ENCODE data around the gene C13orf46.

The C13orf46 gene

DNA sequence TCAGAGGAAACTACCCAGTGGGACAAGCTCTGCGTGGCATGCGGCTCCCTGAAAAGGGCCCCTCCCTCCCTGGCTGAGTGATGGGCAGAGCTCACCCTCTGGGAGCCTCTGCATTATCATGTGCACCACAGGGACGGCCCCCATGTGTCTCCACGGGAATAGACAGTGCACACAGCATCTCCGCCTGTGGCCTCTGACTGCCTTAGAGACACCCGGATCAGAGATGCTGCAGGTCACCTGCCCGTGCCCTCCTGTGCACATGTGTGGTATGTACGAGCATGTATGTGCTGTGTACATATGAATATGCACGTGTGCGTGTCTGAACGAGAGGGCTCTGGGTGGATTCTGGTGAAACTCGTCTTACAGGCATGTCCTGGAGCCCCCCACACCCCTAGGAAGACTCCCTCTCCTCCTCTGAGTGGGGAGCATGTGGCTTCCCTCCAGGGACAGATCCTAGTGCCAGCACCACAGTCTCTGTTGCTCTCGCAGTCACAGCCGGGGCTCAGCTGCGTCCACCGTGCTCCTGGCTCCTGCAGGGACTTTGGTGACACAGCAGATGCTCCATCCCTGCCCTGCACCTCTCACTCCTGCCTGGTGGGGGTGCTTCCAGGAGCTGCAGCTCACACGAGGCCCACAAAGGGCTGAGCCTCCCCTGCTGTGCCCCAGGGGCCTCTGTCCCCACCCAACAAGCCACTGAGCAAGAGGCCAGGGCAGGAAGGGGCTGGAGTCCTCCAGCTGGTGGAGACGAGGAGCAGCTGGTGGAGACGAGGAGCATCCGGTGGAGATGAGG is 19.6 kb downstream of the C13orf46 start:
- DNase-seq (ENCODE audit: low read depth) = no peak

DNA sequence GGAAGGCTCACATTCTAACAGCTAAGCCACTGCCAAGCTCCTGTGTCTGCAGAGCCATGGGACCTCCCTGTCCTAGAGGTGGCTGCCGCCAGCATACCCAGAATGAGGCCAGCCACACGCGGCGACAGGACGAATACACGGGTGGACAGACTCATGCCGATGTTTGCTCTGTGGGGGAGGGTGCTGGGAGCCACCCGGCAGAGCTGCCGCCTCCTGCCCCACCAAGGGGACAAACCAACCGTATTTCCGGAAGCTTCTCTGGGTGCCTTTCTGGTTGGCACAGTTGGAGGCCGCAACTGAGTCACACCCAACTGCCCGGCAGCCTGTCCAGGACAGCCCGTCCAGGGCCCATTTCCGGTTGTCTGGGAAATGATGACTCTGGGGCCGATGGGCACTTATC is 20.3 kb downstream of the C13orf46 start:
- DNase-seq (ENCODE audit: low read depth) = no peak

DNA sequence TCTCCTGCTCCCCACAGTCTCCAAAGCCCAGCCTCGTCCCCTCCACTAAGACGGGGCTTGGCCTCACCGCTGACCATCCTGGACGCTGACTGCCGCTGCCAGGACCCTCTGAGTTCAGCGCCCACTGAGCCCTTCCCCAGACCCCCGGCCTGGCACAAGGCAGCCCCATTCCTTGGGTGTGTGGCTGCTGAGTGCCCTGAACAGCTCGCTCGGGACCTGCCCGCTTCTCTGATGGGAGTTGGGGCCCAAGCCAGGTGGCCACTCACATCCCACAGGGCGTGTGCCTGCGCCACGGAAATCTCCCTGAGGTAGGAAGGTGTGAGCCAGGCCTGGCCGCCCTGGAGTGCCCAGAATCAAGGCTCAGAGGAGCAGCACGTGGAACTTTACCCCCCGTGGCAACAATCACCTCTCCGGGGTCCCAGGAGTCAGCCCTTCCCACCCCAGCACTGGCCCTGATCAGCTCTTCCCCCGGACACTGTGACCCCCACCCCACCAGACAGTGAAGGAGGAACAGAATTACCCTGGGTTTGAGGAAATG is 20.8 kb downstream of the C13orf46 start:
- DNase-seq (ENCODE audit: low read depth) = no peak

DNA sequence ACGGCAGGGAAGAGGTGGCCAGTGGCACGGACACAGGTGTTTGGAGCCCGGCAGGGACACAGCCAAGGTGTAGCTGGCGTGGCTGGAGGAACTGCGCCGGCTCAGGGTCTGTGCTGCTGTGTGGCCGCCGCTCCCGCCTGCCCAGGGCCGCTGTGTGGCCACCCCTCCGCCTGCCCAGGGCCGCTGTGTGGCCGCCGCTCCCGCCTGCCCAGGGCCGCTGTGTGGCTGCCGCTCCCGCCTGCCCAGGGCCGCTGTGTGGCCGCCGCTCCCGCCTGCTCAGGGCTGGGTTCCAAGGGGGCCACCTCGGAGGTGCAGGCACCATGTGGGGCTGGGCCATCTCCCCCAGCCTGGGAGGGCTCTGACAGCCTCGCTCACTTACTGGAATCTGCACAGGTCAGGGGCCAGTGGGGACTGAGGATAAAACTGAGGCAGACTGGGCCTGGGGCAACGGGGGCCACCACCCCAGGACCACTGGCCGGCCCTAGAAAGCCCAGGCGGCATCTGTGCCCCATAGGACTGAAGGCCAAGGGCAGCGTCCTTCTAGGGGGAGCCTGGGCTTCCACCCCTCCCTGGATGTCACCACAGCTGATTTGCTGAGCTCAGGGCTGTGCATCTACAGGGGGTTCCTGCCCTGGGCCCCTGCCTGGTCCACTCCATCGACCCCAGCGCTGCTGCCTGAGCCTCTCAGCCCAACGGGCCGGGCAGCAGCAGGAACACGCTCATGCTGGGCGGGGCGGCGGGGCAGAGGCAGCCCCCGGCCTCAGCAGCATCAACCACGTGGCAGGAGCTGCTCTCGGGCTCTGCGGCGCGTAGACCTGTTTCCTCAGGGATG is 21.5 kb downstream of the C13orf46 start:
- no peak for DNase-seq (ENCODE audit: low read depth)

DNA sequence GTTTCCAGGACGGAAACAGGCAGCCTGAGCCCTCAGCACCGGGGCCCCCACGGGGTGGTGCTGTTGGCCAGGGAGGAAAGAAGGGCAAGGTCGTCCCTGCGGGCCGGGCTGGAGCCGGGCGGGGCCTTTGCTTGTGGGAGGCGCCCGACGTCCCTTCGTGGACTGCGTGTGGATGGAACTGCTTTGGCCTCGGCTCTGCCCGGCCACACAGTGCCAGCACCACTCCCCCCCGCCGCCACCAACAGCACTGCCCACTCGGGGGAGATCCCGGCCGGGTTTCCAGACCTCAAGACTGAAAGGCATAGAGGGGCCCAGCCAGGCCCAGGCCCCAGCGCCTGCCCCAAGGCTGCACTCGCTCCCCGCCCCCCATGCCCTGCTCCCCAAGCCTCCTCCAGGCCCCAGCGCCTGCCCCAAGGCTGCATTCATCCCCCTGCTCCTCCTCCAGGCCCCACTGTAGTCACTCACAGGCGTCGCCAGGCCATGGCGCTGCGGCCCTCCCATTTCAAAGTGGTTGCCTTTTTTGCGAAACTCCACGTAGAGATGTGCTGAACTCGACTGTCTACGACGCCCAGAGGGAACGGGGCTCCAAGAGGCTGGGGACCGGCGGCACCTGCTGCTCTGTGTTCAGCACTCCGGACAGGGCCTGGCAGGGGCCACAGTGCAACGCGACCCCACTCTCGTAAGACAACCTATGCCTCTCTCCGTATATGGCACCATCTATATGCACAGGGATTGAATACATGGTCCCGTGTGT is 22.5 kb downstream of the C13orf46 start:
- DNase-seq (ENCODE audit: low read depth) = peak; percentile 73

DNA sequence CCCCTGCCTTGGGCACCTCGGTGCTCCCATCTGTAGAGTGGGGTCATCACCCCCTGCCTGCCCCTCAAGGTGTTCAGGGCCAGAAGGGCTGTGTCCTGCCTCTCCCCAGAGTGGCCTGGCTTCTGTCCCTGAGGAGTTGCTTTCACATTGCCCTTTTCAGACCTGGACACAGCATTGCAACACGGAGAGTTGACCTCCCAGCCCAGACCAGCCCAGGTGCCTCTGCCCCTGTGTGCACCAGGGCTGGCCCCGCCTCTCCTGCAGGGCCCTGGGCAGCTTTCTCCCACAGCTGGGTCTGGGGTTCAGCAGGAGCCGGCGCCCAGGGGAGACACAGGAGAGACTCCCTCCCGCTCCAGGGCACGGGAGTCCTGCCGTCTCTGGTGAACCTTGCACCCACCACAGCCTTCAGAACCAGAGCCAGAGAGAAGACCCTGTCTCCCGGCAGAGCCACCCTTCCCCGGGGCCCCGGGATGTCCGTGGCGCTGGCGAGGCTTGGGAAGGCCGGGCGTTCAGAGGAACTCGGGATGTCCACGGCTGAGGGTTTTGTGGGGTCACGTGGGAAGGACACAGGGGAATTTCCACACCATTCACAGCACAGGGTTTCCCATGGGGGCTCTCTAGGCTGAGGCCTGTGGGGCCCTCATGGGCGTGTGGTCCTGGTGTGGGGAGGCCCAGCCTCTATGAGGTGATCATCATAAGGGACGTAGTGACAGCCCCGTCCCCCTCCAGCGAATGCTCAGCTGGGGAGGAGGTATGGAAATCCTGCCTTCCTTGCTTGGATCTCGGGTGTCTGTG is 23.2 kb downstream of the C13orf46 start:
- no peak for DNase-seq (ENCODE audit: low read depth)

DNA sequence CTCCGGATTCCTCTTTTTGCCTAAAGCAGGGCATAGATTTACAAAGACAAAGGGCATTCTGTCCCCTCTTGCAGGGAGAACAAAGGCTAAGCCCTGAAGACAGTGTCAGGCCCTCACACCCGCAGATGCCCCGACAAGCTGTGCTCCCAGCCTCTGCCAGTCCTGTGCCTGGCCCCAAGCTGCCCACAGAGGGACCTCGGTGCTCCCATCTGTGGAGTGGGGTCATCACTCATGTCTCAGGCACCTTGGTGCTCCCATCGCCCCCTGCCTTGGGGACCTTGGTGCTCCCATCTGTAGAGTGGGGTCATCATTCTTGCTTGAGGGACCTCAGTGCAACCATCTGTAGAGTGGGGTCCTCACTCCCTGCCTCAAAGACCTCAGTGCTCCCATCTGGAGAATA is 24.3 kb downstream of the C13orf46 start:
- no peak for DNase-seq (ENCODE audit: low read depth)

DNA sequence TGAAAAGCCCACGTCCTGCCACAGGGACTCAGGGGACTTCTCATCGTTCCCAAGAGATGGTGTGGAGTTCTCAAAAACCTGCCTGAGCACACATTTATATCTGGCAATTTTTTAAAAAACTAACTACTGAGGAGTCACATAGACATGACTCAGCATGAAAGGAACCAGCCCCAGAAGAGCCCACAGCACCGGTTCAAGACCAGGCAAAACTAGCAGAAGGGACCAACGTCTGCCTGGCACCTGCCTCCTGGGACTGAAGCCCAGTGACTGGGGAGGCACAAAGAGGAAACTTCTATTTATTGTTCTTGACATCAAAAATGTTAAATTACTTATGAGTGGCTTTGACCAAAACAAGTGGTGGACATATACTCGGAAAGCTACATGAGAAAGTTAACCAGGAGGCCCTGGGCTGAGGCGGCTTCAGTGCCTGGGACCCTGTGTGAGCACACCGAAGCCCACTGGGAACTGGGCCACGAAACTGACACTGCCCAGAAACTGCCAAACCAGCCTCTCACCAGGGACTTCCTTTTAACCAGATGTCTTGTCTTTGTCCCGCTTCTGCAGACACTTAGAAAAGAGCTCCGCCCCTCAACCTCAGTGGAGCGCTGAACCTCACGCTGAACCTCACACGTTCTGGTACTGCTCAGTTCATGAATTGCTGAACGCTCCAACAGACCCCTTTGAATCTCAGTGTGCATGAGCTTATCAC is 25.7 kb downstream of the C13orf46 start:
- DNase-seq (ENCODE audit: low read depth) = no peak

DNA sequence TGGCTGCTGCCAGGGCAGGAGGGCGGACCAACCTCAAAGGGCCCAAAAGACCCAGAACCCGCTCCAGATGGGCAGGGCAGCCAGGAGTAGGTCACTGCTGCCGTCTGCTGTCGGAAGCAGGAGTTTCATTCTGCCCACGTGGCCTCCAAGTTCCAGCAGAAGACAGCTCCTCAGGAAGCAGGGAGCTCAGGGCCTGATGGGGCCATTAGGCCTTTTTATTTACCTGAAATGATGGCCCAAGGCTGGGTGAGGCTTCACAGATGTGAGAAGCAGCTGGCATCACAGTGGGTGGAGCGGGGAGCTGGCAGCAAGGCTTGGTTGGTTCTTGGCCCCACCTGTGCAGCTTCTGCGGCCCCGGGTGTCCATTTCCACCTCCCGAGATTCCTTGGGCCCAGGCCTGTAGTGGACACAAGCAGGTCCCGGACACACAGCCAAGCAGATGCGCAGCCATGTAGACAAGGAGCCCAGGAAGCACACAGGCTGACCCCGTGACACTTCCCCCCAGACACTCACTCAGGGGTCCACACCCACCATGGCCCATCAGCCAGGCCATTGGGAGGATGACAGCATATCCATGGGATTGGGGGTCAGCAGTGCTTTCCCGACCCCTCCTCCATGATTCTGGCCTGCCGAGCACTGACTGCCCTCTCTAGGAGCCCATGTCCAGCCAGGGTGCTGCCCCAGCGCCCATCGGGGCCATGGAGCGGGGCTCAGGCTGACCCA is 26.4 kb downstream of the C13orf46 start:
- peak; percentile 38 for DNase-seq (ENCODE audit: low read depth)

DNA sequence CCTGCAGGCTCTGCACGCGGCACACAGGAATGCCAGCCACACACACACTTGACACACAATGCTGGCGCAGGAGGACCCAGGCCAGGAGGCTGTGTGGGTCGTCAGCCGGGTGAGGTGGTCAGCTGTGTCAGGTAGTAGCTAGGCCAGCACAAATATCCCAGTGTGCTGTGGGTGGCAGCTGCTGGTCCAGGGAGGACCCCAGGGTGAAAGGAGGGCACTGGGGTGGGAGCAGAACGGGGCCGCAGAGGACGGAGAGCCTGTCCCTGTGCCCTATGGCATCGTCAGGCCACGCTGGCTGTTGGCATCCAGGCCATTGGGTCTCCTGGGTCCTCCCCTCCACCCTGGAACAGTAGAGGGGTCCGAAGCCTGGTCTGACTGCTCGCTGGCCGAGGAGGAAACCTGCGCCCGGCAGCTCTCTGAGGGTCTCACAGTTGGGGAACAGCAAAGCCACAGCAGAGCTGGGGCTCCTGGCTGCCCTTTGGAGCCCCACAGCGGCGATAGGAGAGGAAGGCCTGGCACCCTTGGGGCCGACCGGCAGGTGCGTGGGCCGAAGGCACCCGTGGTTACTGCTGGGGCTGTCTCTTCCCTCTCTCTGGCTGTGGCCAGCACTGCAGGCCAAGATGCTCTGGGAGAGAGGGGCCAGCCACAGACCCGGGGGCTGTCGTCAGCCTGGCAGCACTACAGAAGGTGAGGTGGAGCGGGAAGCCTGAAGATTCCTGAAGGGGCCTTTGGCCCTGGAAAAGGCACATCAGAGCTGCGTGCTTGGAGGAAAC is 27.3 kb downstream of the C13orf46 start:
- no peak for DNase-seq (ENCODE audit: low read depth)

DNA sequence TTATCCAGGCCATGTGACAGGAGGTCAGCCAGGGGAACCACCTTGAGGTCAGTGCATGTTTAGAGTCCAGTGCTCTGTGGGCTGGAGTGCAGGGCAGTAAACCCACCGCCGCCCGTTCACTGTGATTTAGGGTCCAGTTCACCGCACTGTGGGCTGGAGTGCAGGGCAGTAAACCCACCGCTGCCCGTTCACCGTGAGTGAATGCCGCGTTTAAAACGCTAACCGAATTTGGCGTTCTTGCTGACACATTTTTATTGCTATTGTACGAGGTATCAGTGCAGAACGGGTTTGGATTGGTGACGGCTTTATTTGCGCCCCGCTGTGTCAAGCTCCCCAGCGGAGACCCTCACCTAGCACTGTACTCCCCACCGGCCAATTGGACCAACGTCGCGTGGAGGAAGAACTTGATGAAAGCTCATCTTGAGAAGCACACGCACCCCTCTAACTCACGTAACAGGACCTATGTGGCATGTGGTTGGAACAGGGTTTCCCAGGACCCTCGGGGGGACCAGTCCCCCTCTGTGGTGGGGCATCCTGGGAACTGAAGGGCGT is 27.9 kb downstream of the C13orf46 start:
- no peak for DNase-seq (ENCODE audit: low read depth)

DNA sequence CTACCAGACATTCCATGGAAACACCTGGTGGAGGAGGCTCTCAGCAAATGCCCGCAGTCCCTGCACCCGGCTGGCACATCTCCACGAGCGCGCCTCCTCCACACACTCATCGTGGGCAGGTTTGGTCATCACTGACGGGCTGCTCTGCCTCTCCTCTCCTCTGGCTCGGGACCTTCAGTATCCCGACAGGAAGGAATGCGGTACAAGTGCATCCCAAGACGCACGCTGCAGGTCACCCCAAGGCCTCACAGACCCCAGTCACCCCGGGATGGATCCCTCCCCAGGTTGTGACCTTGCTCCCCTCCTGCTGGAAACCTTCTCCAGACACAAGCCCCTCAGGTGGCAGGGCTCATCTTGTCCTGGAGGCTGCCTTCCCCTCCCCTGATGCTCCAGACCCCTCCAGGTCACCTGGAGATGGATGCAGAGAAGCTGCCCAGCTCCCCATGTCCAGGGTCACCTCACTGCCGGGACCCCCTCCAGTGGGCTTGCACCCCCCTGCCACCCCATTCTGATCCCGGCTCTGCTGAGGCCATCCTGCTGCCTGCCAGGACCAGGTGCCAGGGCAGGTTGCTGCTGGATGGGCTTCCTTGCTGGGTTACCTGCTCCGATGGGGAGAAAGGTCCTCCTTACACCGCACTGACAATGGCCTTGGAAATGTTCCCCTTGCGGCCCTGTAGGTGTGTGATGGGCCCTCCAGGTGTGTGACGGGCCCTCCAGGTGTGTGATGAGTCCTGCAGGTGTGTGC is 29.9 kb downstream of the C13orf46 start:
- no peak for DNase-seq (ENCODE audit: low read depth)

DNA sequence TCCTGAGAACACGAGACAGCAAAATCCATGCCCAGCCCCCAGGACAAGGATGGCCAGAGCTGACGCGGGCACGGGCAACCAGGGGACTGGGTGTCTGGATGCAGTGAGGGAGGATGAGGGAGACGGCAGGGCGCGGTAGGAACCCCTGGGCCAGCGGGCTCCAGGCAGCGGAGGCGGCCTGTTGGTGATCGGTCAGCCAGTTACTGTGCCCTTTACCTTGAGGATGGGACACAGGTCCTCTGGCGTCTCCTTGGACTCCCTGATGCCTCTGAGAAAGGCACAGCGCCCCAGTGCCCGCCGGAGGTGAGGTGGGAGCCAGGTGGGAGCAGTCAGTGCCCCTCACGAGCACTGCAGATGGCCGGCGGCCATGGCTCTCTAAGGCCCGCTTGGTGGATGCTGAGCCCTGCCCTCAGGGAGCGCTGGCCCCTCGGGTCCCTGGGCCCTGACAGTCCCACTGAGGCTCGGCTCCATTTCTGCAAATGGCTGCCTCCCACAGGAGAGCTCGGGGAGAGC is 31.2 kb downstream of the C13orf46 start:
- DNase-seq (ENCODE audit: low read depth) = no peak

DNA sequence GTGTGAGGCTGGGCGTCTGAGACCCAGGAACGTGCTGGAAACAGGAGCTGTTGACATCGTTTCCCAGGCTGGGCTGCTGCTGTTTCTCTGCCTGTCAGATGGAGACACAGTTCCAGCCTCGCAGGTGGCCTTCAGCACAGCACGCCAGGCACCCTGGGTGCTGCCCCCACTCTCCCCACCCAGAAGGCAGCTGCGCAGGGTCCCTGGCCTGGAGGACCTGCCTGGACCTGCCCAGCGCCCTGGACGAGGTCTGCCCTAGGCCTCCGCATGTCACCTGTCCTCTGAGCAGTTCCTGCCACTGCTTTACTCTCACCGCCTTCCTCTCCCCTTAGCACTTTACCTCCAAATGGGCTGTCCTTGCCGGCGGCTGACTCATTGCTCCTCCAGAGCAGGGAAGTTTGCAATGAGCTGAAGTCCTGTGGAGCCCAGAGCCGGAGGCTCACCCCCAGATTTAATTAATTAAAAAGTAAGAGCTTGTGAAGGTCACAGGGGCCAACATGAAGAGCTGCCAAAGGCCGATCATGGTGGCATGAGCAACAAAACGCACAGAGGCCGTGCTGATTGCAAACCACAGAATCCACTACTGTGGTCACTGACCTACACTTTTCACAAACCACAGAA is 32.2 kb downstream of the C13orf46 start:
- DNase-seq (ENCODE audit: low read depth) = peak; percentile 30

DNA sequence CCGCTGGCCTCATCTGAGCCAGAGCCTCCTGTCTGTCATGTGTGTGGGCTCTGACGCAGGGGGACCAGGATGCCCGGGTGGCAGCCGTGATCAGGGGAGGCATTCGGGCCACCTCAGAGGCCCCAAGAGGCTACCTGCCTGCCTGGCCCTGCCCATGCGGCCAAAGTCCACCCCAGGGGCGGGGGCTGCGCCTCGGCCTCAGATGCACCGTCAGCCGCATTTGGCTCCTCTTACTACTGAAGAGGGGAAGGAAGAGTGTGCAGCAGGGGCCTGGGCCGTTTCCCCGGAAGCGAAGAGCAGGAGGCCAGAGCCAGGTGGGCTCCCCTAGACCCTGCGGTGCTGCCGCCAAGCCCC is 34.0 kb downstream of the C13orf46 start:
- no peak for DNase-seq (ENCODE audit: low read depth)

DNA sequence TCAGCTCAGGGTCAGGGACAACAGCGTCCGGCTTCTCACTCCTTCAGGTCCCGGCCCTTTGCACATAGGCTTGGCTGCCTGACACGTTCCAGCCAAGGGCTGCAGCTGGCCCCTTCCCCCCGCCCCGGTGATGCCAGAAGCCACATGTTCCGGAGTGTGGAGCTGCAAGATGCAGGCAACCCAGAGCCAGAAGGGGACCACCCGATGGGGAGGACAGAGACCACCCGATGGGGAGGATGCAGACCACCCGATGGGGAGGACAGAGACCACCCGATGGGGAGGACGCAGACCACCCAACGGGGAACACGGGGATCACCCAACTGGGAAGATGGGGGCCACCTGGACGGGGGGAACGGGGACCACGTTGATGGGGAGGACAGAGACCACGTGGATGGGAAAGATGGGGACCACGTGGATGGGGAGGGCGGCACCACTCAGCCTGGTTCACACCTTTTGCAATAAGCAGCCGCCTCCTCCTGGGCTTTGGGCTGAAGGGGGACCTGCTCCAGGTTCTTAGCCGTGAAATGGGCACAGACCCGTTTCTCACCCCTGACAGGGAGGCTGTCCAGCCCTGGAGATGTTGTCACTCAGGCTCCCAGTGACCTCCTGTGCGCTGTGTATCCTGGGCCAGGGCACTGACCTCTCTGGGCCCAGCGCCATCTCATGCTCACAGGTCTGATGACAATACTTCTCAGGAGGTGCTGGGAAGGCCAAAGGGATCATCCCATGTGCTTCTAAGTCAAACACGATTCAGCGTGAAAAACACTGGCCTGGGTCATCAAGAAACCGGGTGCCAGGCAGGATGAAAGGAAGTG is 34.5 kb downstream of the C13orf46 start:
- no peak for DNase-seq (ENCODE audit: low read depth)

DNA sequence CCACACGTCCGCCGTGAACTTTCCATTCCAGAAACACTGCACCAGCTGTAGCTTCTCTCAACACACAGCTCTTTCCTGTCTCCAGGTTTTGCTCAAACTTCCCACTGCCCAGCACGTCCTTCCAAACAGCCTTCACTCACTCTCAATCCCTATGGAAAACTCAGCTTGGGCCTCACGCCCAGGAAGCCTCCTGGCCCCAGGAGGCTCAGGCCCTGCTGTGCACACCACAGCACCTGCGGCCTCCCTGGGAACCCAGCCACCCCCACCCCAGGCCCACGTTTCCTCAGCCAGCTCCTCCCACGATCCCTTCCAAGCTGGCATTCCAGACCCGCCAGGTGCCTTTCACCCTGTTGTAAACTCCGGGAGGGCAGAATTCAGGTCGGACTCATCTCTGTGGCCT is 35.2 kb downstream of the C13orf46 start:
- no peak for DNase-seq (ENCODE audit: low read depth)
